ENCODE results near the gene B3GALT6. TPM values are rescaled to one million over a fixed set of nuclear protein-coding genes. Genes with fewer than 3 reads are reported as not detected.

B3GALT6 gene
- total RNA-seq, 1 experiment from 2014 or later: 27.1 TPM

DNA sequence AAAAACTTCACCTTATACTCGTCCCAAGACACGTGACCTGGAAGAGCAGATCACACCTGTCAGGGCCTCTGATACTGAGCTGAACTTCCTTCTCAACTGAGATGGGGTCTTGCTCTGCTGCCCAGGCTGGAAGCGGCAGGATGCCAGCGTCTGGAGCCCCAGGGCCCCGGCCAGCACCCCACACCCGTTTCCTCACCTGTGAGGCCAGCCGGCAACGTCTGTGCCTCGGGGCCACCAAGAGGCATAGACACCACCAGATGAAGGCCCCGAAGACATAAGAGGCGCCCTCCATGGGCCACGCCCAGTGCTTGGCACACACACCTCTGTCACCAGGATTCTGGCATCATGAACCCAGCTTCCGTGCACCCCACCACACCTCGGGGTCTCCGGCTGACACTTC, 8.7 kb upstream of the B3GALT6 start:
- Mint-ChIP-seq H3K4me1 (no peaks in the 10 kb centered on the region), H3K36me3 (ENCODE audit: insufficient read depth in 1 of 3, low read depth in 3 of 3) (peaks cover 25 to 57% (median 43%) of the 10 kb centered on the region in 3 experiments), H3K4me3 (0 out of 5 replicates have a peak overlapping the region, but pooled peaks of 1 of the 2 experiments have one; percentile 24), H3K27ac (no peak overlapping the region; a peak in 1 of 7 replicates), H3K9me3 (no peaks in the 10 kb centered on the region; a peak in 1 of 5 replicates), H3K27me3 (ENCODE audit: low read depth) (no peaks in the 10 kb centered on the region)
- Histone ChIP-seq H4K91ac (ENCODE audit: insufficient read length, low read depth, low read length) (no peak overlapping the region), H4K20me1 (ENCODE audit: control insufficient read depth, insufficient read depth, insufficient read length) (no peaks in the 10 kb centered on the region), H3K4ac (ENCODE audit: low read depth, low read length) (no peak overlapping the region), H2AK5ac (ENCODE audit: insufficient read length, low read length) (no peak overlapping the region), H2BK120ac (ENCODE audit: low read depth, low read length, poor library complexity, severe bottlenecking) (no peak overlapping the region), H3K14ac (ENCODE audit: insufficient read depth, low read length) (no peak overlapping the region), H3K27ac (ENCODE audit: insufficient read length, low read depth, low read length) (no peak overlapping the region), H4K8ac (replicated peaks; ENCODE audit: insufficient read length, low read depth, low read length) (no peak overlapping the region), H4K5ac (ENCODE audit: insufficient read length, low read depth, low read length) (no peak overlapping the region), H2BK5ac (ENCODE audit: insufficient read length, low read length) (no peak overlapping the region), H3K23ac (ENCODE audit: insufficient read length, low read depth, low read length) (no peak overlapping the region), H3K18ac (ENCODE audit: insufficient read length, low read depth, low read length) (no peak overlapping the region), H2BK20ac (ENCODE audit: low read depth, low read length, poor library complexity, severe bottlenecking) (no peak overlapping the region), H3K4me2 (ENCODE audit: insufficient read depth, insufficient read length, low read length) (no peak overlapping the region), H2AFZ (ENCODE audit: low read length) (no peak overlapping the region), H3T11ph (ENCODE audit: low read length) (no peak overlapping the region), H3K79me2 (ENCODE audit: insufficient read depth, low read length) (no peaks in the 10 kb centered on the region; the same call in 1 of the 2 replicates), H3K79me1 (ENCODE audit: insufficient read depth, low read depth, low read length, poor library complexity, severe bottlenecking) (no peaks in the 10 kb centered on the region), H3K56ac (ENCODE audit: insufficient read length, low read depth, low read length) (no peak overlapping the region), H3K23me2 (ENCODE audit: insufficient read length, low read depth, low read length, poor library complexity, severe bottlenecking) (no peaks in the 10 kb centered on the region), H2BK12ac (ENCODE audit: insufficient read length, low read depth, low read length) (no peak overlapping the region), H2BK15ac (ENCODE audit: low read depth, low read length) (no peak overlapping the region), H3K9me3 (ENCODE audit: control insufficient read depth, low read depth, low read length) (no peaks in the 10 kb centered on the region), H3K9ac (ENCODE audit: extremely low read depth, insufficient read length, low read length) (no peak overlapping the region), H3K4me1 (ENCODE audit: insufficient read depth, low read length) (no peaks in the 10 kb centered on the region), H3K27me3 (ENCODE audit: insufficient read depth, low read length) (no peaks in the 10 kb centered on the region)
- no CpG with 5 or more reads among the region's 15 CpGs for WGBS (ENCODE audit: extremely low coverage, insufficient read length, low lambda C conversion rate)
- no peak for DNase-seq
- TF ChIP-seq, protein P1, sequence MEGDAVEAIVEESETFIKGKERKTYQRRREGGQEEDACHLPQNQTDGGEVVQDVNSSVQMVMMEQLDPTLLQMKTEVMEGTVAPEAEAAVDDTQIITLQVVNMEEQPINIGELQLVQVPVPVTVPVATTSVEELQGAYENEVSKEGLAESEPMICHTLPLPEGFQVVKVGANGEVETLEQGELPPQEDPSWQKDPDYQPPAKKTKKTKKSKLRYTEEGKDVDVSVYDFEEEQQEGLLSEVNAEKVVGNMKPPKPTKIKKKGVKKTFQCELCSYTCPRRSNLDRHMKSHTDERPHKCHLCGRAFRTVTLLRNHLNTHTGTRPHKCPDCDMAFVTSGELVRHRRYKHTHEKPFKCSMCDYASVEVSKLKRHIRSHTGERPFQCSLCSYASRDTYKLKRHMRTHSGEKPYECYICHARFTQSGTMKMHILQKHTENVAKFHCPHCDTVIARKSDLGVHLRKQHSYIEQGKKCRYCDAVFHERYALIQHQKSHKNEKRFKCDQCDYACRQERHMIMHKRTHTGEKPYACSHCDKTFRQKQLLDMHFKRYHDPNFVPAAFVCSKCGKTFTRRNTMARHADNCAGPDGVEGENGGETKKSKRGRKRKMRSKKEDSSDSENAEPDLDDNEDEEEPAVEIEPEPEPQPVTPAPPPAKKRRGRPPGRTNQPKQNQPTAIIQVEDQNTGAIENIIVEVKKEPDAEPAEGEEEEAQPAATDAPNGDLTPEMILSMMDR (conservative IDR thresholded peaks at IDR 0.05): no peak

All from H9 (cell line).